ENCODE measurements around the gene KIF13A. TPM values are rescaled to one million over a fixed set of nuclear protein-coding genes. Genes with fewer than 3 reads are reported as not detected.

KIF13A gene
- total RNA-seq, 2 donors from 2014 or later: 35.3 to 45.0 TPM

GRCh38 chr6:17957498-17957897 is 29.9 kb downstream of the KIF13A start:
- no peaks in the 10 kb centered on the region for H3K9me3 Mint-ChIP-seq
- H3K27me3 Mint-ChIP-seq (ENCODE audit: insufficient read depth): no peaks in the 10 kb centered on the region
- no peak overlapping the region for H3K27ac ChIP-seq (ENCODE audit: low read depth, low read length)
- TF ChIP-seq, protein P1, sequence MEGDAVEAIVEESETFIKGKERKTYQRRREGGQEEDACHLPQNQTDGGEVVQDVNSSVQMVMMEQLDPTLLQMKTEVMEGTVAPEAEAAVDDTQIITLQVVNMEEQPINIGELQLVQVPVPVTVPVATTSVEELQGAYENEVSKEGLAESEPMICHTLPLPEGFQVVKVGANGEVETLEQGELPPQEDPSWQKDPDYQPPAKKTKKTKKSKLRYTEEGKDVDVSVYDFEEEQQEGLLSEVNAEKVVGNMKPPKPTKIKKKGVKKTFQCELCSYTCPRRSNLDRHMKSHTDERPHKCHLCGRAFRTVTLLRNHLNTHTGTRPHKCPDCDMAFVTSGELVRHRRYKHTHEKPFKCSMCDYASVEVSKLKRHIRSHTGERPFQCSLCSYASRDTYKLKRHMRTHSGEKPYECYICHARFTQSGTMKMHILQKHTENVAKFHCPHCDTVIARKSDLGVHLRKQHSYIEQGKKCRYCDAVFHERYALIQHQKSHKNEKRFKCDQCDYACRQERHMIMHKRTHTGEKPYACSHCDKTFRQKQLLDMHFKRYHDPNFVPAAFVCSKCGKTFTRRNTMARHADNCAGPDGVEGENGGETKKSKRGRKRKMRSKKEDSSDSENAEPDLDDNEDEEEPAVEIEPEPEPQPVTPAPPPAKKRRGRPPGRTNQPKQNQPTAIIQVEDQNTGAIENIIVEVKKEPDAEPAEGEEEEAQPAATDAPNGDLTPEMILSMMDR (conservative IDR thresholded peaks at IDR 0.05): no peak
- no peak overlapping the region for H3K4me3 ChIP-seq (ENCODE audit: low read length)
- H3K27ac Mint-ChIP-seq: no peak overlapping the region
- no peak for DNase-seq
- H3K9me3 ChIP-seq (ENCODE audit: control insufficient read depth, low read length): no peaks in the 10 kb centered on the region
- H3K9ac ChIP-seq (ENCODE audit: extremely low read depth, low read length, poor library complexity, severe bottlenecking): no peak overlapping the region
- no peaks in the 10 kb centered on the region for H3K27me3 ChIP-seq (ENCODE audit: control insufficient read depth, insufficient read depth, low read length, poor library complexity, severe bottlenecking)
- H3K4me1 Mint-ChIP-seq: peaks cover 10% of the 10 kb centered on the region
- no peaks in the 10 kb centered on the region for H3K36me3 ChIP-seq (ENCODE audit: control insufficient read depth, insufficient read depth, low read length)
- peaks cover 10% of the 10 kb centered on the region for H3K36me3 Mint-ChIP-seq (ENCODE audit: low read depth)
- WGBS, 2 experiments (ENCODE audit: insufficient coverage in 1 of 2, insufficient read length in 1 of 2): 88 to 91% methylated on average over 1 of the region's 1 CpG
- no peaks in the 10 kb centered on the region for H3K4me1 ChIP-seq (ENCODE audit: control insufficient read depth, insufficient read depth, low read length)
- H3K4me3 Mint-ChIP-seq: no peak overlapping the region

- Histone ChIP-seq H3K27ac (ENCODE audit: low read depth, low read length) (no peak overlapping the region), H3K4me3 (ENCODE audit: low read length) (no peak overlapping the region), H3K27me3 (ENCODE audit: control insufficient read depth, insufficient read depth, low read length, poor library complexity, severe bottlenecking) (no peaks in the 10 kb centered on the region), H3K4me1 (ENCODE audit: control insufficient read depth, insufficient read depth, low read length) (no peaks in the 10 kb centered on the region), H3K9ac (ENCODE audit: extremely low read depth, low read length, poor library complexity, severe bottlenecking) (no peak overlapping the region), H3K9me3 (ENCODE audit: control insufficient read depth, low read length) (no peaks in the 10 kb centered on the region), H3K36me3 (ENCODE audit: control insufficient read depth, insufficient read depth, low read length) (no peaks in the 10 kb centered on the region)
- Mint-ChIP-seq H3K27ac (no peak overlapping the region), H3K4me1 (peaks cover 10% of the 10 kb centered on the region), H3K9me3 (no peaks in the 10 kb centered on the region), H3K4me3 (no peak overlapping the region), H3K36me3 (ENCODE audit: low read depth) (peaks cover 10% of the 10 kb centered on the region), H3K27me3 (ENCODE audit: insufficient read depth) (no peaks in the 10 kb centered on the region)
- DNase-seq: no peak
- TF ChIP-seq, protein P1 (conservative IDR thresholded peaks at IDR 0.05): no peak
- 91 to 94% methylated on average over 4 to 5 of the region's 5 CpGs for WGBS, 2 experiments (ENCODE audit: insufficient coverage in 1 of 2, insufficient read length in 1 of 2)
Measured at GRCh38 chr6:17957086-17957485, 30.3 kb downstream of the KIF13A start.

DNA sequence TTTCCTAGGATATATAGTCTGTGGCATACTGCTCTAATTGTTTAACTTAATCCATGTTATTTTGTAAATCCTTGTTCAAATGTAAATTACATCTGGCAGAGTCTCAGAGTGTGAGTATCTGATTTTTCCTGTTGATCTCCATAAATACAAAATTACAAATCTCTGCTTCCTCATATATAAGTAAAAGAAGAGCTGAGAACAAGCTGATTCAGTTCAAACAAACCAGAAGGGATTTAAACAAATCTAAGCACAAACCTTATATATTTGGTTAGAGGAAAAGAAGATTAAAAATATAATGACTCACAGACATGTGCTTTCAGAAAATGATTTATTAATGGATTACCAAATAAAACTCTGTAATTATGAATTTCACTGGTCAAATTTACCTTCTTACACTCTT is 37.3 kb downstream of the KIF13A start:
- Mint-ChIP-seq H3K27ac (no peak overlapping the region), H3K4me1 (no peaks in the 10 kb centered on the region), H3K36me3 (ENCODE audit: low read depth) (peaks cover 10% of the 10 kb centered on the region), H3K27me3 (ENCODE audit: insufficient read depth) (no peaks in the 10 kb centered on the region), H3K9me3 (no peaks in the 10 kb centered on the region), H3K4me3 (no peak overlapping the region)
- H3K36me3 ChIP-seq (ENCODE audit: control insufficient read depth, insufficient read depth, low read length): no peaks in the 10 kb centered on the region
- H3K9me3 ChIP-seq (ENCODE audit: control insufficient read depth, low read length): no peaks in the 10 kb centered on the region
- no peak for DNase-seq
- H3K27me3 ChIP-seq (ENCODE audit: control insufficient read depth, insufficient read depth, low read length, poor library complexity, severe bottlenecking): no peaks in the 10 kb centered on the region
- no peak overlapping the region for H3K4me3 ChIP-seq (ENCODE audit: low read length)
- no peak overlapping the region for H3K9ac ChIP-seq (ENCODE audit: extremely low read depth, low read length, poor library complexity, severe bottlenecking)
- TF ChIP-seq, protein P1 (conservative IDR thresholded peaks at IDR 0.05): no peak
- H3K27ac ChIP-seq (ENCODE audit: low read depth, low read length): no peak overlapping the region
- no peaks in the 10 kb centered on the region for H3K4me1 ChIP-seq (ENCODE audit: control insufficient read depth, insufficient read depth, low read length)

Measured in endodermal cell (in vitro differentiated cells).